Peyer's patch (tissue), 4 donors: ENCODE measurements around the gene BHLHA9.

Source experiments
- CTCF ChIP-seq, 6 experiments: fragments of 450-650 bp in 4 of 6; fragments of 200-600 bp in 2 of 6; sonication (generic) in 1 of 6; IDR thresholded peaks; one replicate each; pipeline ENCODE4 v1.5.1; 2017 to 2019; ENCODE audit warnings: antibody characterized with exemption in 6 of 6, mild to moderate bottlenecking in 3 of 6, moderate library complexity in 1 of 6
- POLR2A ChIP-seq, 2 donors: fragments of 450-650 bp; IDR thresholded peaks; one replicate each; pipeline ENCODE4 v1.5.1; 2017; ENCODE audit warnings: antibody characterized with exemption in 2 of 2, mild to moderate bottlenecking in 2 of 2, moderate library complexity in 2 of 2

DNA sequence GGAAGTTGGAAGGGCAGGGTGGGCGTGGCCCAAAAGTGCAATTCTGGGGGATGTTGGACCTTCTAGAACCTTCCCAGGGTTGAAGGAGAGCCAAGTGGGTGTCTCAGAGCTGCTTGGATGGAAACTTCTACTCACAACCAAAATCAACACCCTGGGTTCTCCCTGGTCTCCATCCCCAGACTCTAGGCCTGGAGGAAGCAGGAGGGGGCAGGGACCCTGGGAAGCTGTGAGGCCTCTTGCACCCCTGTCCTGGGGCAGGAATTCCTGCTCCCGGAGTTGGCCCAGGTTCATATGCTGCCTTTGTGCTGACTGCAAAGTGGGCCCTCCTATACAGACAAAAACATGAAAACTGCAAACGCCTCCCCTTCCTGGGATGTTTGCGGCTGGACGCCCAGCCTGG lies 34.3 kb downstream of the BHLHA9 start:
- TF ChIP-seq POLR2A (IDR thresholded peaks at IDR 0.05) (no peak), CTCF (IDR thresholded peaks at IDR 0.05) (no peak)
